HEK293 (cell line): ENCODE measurements around the gene GNA12.

Experiments
- REPIN1 ChIP-seq: fragments of 450-650 bp; formaldehyde crosslinking; IDR thresholded peaks from 2 replicates; pipeline ENCODE4 v1.5.1; 2017; ENCODE audit warnings: missing biosample characterization, missing genetic modification characterization, low read depth
- ZNF223 ChIP-seq: fragments of 450-650 bp; formaldehyde crosslinking; IDR thresholded peaks from 2 replicates; pipeline ENCODE4 v1.5.1; 2016; ENCODE audit warnings: missing biosample characterization, missing genetic modification characterization
- ZNF48 ChIP-seq: fragments of 450-650 bp; formaldehyde crosslinking; IDR thresholded peaks from 2 replicates; pipeline ENCODE4 v1.5.1; 2016; ENCODE audit warnings: missing biosample characterization, missing genetic modification characterization
- ZNF501 ChIP-seq: fragments of 450-650 bp; formaldehyde crosslinking; IDR thresholded peaks from 2 replicates; pipeline ENCODE4 v1.5.1; 2016; ENCODE audit warnings: missing biosample characterization, missing genetic modification characterization
- ZSCAN16 ChIP-seq: fragments of 450-650 bp; formaldehyde crosslinking; IDR thresholded peaks from 2 replicates; pipeline ENCODE4 v1.5.1; 2016; ENCODE audit warnings: missing biosample characterization, missing genetic modification characterization
- TF ChIP-seq, protein P1 (sequence below): fragments of 450-650 bp; formaldehyde crosslinking; IDR thresholded peaks from 2 replicates; pipeline ENCODE4 v1.5.1; 2016; ENCODE audit warnings: missing biosample characterization, missing genetic modification characterization
- TF ChIP-seq, protein P2 (sequence below): fragments of 450-650 bp; formaldehyde crosslinking; IDR thresholded peaks from 2 replicates; pipeline ENCODE4 v1.5.1; 2016; ENCODE audit warnings: missing biosample characterization, missing genetic modification characterization
- TF ChIP-seq, protein P3 (sequence below): fragments of 450-650 bp; formaldehyde crosslinking; conservative IDR thresholded peaks from 2 replicates; pipeline ENCODE4 v1.5.1; 2016; ENCODE audit warnings: low read depth, missing biosample characterization, missing genetic modification characterization
- TF ChIP-seq, protein P4 (sequence below): fragments of 450-650 bp; IDR thresholded peaks from 2 replicates; pipeline ENCODE4 v1.5.1; 2018; ENCODE audit warnings: missing biosample characterization, missing genetic modification characterization

DNA sequence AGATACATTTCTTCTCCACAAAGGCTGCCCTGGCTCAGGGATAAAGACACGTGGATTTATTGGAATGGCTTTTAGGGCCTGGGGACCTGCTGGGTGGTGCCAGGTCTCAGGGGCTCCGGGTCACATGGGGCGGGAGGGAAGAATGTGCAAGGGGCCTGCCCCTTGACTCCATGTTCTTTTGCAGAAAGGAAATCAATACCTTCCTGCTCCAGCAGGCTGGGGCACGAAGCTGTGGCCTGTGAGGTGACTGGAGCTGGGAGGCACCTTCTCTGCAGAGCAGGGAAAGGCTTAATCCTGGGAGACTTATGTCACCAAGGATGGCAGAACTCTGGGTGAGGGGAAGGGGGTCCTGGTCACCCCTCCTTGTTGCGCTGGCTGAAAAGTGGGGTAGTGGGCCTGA is 42.3 kb upstream of the GNA12 start:
- TF ChIP-seq ZNF223 (tag by site-specific recombination) (no peak), ZNF48 (tag by site-specific recombination) (no peak), ZNF501 (no peak), REPIN1 (tag by site-specific recombination) (no peak), ZSCAN16 (tag by site-specific recombination) (no peak)
- TF ChIP-seq, protein P1, sequence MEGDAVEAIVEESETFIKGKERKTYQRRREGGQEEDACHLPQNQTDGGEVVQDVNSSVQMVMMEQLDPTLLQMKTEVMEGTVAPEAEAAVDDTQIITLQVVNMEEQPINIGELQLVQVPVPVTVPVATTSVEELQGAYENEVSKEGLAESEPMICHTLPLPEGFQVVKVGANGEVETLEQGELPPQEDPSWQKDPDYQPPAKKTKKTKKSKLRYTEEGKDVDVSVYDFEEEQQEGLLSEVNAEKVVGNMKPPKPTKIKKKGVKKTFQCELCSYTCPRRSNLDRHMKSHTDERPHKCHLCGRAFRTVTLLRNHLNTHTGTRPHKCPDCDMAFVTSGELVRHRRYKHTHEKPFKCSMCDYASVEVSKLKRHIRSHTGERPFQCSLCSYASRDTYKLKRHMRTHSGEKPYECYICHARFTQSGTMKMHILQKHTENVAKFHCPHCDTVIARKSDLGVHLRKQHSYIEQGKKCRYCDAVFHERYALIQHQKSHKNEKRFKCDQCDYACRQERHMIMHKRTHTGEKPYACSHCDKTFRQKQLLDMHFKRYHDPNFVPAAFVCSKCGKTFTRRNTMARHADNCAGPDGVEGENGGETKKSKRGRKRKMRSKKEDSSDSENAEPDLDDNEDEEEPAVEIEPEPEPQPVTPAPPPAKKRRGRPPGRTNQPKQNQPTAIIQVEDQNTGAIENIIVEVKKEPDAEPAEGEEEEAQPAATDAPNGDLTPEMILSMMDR = no peak
- TF ChIP-seq, protein P2, sequence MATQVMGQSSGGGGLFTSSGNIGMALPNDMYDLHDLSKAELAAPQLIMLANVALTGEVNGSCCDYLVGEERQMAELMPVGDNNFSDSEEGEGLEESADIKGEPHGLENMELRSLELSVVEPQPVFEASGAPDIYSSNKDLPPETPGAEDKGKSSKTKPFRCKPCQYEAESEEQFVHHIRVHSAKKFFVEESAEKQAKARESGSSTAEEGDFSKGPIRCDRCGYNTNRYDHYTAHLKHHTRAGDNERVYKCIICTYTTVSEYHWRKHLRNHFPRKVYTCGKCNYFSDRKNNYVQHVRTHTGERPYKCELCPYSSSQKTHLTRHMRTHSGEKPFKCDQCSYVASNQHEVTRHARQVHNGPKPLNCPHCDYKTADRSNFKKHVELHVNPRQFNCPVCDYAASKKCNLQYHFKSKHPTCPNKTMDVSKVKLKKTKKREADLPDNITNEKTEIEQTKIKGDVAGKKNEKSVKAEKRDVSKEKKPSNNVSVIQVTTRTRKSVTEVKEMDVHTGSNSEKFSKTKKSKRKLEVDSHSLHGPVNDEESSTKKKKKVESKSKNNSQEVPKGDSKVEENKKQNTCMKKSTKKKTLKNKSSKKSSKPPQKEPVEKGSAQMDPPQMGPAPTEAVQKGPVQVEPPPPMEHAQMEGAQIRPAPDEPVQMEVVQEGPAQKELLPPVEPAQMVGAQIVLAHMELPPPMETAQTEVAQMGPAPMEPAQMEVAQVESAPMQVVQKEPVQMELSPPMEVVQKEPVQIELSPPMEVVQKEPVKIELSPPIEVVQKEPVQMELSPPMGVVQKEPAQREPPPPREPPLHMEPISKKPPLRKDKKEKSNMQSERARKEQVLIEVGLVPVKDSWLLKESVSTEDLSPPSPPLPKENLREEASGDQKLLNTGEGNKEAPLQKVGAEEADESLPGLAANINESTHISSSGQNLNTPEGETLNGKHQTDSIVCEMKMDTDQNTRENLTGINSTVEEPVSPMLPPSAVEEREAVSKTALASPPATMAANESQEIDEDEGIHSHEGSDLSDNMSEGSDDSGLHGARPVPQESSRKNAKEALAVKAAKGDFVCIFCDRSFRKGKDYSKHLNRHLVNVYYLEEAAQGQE (tag by site-specific recombination) = no peak
- TF ChIP-seq, protein P3, sequence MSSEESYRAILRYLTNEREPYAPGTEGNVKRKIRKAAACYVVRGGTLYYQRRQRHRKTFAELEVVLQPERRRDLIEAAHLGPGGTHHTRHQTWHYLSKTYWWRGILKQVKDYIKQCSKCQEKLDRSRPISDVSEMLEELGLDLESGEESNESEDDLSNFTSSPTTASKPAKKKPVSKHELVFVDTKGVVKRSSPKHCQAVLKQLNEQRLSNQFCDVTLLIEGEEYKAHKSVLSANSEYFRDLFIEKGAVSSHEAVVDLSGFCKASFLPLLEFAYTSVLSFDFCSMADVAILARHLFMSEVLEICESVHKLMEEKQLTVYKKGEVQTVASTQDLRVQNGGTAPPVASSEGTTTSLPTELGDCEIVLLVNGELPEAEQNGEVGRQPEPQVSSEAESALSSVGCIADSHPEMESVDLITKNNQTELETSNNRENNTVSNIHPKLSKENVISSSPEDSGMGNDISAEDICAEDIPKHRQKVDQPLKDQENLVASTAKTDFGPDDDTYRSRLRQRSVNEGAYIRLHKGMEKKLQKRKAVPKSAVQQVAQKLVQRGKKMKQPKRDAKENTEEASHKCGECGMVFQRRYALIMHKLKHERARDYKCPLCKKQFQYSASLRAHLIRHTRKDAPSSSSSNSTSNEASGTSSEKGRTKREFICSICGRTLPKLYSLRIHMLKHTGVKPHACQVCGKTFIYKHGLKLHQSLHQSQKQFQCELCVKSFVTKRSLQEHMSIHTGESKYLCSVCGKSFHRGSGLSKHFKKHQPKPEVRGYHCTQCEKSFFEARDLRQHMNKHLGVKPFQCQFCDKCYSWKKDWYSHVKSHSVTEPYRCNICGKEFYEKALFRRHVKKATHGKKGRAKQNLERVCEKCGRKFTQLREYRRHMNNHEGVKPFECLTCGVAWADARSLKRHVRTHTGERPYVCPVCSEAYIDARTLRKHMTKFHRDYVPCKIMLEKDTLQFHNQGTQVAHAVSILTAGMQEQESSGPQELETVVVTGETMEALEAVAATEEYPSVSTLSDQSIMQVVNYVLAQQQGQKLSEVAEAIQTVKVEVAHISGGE (tag by site-specific recombination) = no peak
- TF ChIP-seq, protein P4, sequence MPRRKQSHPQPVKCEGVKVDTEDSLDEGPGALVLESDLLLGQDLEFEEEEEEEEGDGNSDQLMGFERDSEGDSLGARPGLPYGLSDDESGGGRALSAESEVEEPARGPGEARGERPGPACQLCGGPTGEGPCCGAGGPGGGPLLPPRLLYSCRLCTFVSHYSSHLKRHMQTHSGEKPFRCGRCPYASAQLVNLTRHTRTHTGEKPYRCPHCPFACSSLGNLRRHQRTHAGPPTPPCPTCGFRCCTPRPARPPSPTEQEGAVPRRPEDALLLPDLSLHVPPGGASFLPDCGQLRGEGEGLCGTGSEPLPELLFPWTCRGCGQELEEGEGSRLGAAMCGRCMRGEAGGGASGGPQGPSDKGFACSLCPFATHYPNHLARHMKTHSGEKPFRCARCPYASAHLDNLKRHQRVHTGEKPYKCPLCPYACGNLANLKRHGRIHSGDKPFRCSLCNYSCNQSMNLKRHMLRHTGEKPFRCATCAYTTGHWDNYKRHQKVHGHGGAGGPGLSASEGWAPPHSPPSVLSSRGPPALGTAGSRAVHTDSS (tag by site-specific recombination) = no peak
